DOHH2 (cell line): ENCODE measurements around the gene NF1.
"Not testable (repeated sequence)": the region's sequence is repeated elsewhere in the genome, so short reads cannot be mapped to it uniquely, and the experiment has no call there.

Experiments
- H3F3A ChIP-seq: fragments of 200-600 bp; sonication (generic), shearing (Covaris generic); 2 replicates; pipeline ENCODE4 v1.6.0; 2016; ENCODE audit warnings: antibody characterized with exemption, mild to moderate bottlenecking; ENCODE audit not compliant: control insufficient read depth, insufficient read depth
- H3K27ac ChIP-seq: fragments of 200-600 bp; sonication (generic); 2 replicates; pipeline ENCODE4 v1.5.1; 2014; ENCODE audit warnings: low read depth, mild to moderate bottlenecking, low read length, moderate library complexity
- H3K27me3 ChIP-seq: fragments of 200-600 bp; sonication (generic); 2 replicates; pipeline ENCODE4 v1.6.1; 2014; ENCODE audit warnings: mild to moderate bottlenecking, low read length, mixed read lengths; ENCODE audit not compliant: control insufficient read depth
- H3K36me3 ChIP-seq: fragments of 200-600 bp; sonication (generic); 2 replicates; pipeline ENCODE4 v1.6.1; 2014; ENCODE audit warnings: mild to moderate bottlenecking, low read length, moderate library complexity, mixed read lengths; ENCODE audit not compliant: control insufficient read depth
- H3K4me1 ChIP-seq: fragments of 200-600 bp; sonication (generic); 2 replicates; pipeline ENCODE4 v1.6.1; 2014; ENCODE audit warnings: mild to moderate bottlenecking, low read length, mixed read lengths; ENCODE audit not compliant: control insufficient read depth
- H3K4me2 ChIP-seq: fragments of 200-600 bp; sonication (generic); 2 replicates; pipeline ENCODE4 v1.6.0; 2014; ENCODE audit warnings: mild to moderate bottlenecking, low read length, moderate library complexity
- H3K4me3 ChIP-seq: fragments of 200-600 bp; sonication (generic); 2 replicates; pipeline ENCODE4 v1.5.1; 2014; ENCODE audit warnings: mild to moderate bottlenecking, low read length, mixed read lengths
- H3K79me2 ChIP-seq: fragments of 200-600 bp; sonication (generic); 2 replicates; pipeline ENCODE4 v1.6.1; 2014; ENCODE audit warnings: mild to moderate bottlenecking, low read length, mixed read lengths; ENCODE audit not compliant: control insufficient read depth
- H3K9me2 ChIP-seq: fragments of 200-600 bp; sonication (generic); replicated peaks from 2 replicates; pipeline ENCODE4 v1.6.1; 2014; ENCODE audit warnings: mild to moderate bottlenecking, low read length, mixed read lengths; ENCODE audit not compliant: control insufficient read depth
- H3K9me3 ChIP-seq: fragments of 200-600 bp; sonication (generic); 2 replicates; pipeline ENCODE4 v1.6.1; 2014; ENCODE audit warnings: antibody characterized with exemption, low read length, mixed read lengths; ENCODE audit not compliant: control insufficient read depth, insufficient read depth
- H4K20me1 ChIP-seq: fragments of 200-600 bp; sonication (generic); 2 replicates; pipeline ENCODE4 v1.6.0; 2014; ENCODE audit warnings: low read depth, mild to moderate bottlenecking, antibody characterized with exemption, low read length, moderate library complexity; ENCODE audit not compliant: control insufficient read depth, insufficient read depth
- EZH2phosphoT487 ChIP-seq: fragments of 200-600 bp; sonication (generic); IDR thresholded peaks from 2 replicates; pipeline ENCODE4 v1.6.1; 2017; ENCODE audit warnings: borderline replicate concordance, mild to moderate bottlenecking, antibody characterized with exemption, low read length, moderate library complexity, mixed read lengths
- TF ChIP-seq, protein P1 (sequence below): fragments of 200-600 bp; sonication (generic); IDR thresholded peaks from one replicate; pipeline ENCODE4 v1.5.1; 2014; ENCODE audit warnings: antibody characterized with exemption, mild to moderate bottlenecking, low read depth, low read length; ENCODE audit not compliant: poor library complexity, severe bottlenecking

Gene NF1

GRCh38 chr17:31339906-31340661, 245.3 kb downstream of the NF1 start:
- Histone ChIP-seq H3K9me2 (no peaks in the 10 kb centered on the region), H3K4me1 (no peaks in the 10 kb centered on the region), H3K79me2 (no peaks in the 10 kb centered on the region), H3K36me3 (peaks cover 52% of the 10 kb centered on the region), H3K27me3 (no peaks in the 10 kb centered on the region), H3K4me2 (no peak overlapping the region), H3F3A (no peaks in the 10 kb centered on the region), H3K27ac (no peak overlapping the region), H3K9me3 (no peaks in the 10 kb centered on the region), H3K4me3 (no peak overlapping the region), H4K20me1 (no peaks in the 10 kb centered on the region)
- TF ChIP-seq, protein P1, sequence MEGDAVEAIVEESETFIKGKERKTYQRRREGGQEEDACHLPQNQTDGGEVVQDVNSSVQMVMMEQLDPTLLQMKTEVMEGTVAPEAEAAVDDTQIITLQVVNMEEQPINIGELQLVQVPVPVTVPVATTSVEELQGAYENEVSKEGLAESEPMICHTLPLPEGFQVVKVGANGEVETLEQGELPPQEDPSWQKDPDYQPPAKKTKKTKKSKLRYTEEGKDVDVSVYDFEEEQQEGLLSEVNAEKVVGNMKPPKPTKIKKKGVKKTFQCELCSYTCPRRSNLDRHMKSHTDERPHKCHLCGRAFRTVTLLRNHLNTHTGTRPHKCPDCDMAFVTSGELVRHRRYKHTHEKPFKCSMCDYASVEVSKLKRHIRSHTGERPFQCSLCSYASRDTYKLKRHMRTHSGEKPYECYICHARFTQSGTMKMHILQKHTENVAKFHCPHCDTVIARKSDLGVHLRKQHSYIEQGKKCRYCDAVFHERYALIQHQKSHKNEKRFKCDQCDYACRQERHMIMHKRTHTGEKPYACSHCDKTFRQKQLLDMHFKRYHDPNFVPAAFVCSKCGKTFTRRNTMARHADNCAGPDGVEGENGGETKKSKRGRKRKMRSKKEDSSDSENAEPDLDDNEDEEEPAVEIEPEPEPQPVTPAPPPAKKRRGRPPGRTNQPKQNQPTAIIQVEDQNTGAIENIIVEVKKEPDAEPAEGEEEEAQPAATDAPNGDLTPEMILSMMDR: no peak
- no peak for TF ChIP-seq EZH2phosphoT487

DNA sequence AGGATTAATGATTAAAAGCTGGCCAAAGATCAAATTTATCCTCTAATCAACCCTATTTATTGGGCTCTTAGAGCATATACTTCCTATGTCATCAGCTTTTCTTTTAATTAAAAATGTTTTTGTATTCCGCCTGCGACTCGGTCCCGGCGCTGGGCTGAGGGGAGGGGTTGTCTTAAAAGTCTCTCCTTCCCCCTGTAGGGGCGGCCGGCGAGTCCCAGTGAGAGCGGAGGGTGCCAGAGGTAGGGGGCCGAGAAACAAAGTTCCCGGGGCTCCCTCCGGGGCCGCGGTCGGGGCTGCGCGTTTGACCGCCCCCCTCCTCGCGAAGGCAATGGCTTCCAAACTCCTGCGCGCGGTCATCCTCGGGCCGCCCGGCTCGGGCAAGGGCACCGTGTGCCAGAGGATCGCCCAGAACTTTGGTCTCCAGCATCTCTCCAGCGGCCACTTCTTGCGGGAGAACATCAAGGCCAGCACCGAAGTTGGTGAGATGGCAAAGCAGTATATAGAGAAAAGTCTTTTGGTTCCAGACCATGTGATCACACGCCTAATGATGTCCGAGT, 250.5 kb downstream of the NF1 start:
- not testable (repeated sequence) for H3K27ac ChIP-seq, H3K9me2 ChIP-seq, H3F3A ChIP-seq, H3K4me3 ChIP-seq, H3K4me1 ChIP-seq, H3K79me2 ChIP-seq, H3K27me3 ChIP-seq, H4K20me1 ChIP-seq, H3K4me2 ChIP-seq, H3K9me3 ChIP-seq
- H3K36me3 ChIP-seq: peaks cover 46% of the 10 kb centered on the region

GRCh38 chr17:31349454-31349853, 254.7 kb downstream of the NF1 start:
- H3K79me2 ChIP-seq: no peaks in the 10 kb centered on the region
- no peaks in the 10 kb centered on the region for H3K27me3 ChIP-seq
- H3K9me3 ChIP-seq: no peaks in the 10 kb centered on the region
- no peak overlapping the region for H3K4me3 ChIP-seq
- H3K27ac ChIP-seq: no peak overlapping the region
- TF ChIP-seq, protein P1: no peak
- TF ChIP-seq EZH2phosphoT487: no peak
- 0 out of 2 replicates have a peak, but pooled peaks cover 3% of the 10 kb centered on the region for H3F3A ChIP-seq
- H3K4me2 ChIP-seq: no peak overlapping the region
- H4K20me1 ChIP-seq: no peaks in the 10 kb centered on the region
- H3K36me3 ChIP-seq: peaks cover 49% of the 10 kb centered on the region
- no peaks in the 10 kb centered on the region for H3K4me1 ChIP-seq
- no peaks in the 10 kb centered on the region for H3K9me2 ChIP-seq

- TF ChIP-seq EZH2phosphoT487: no peak
- TF ChIP-seq, protein P1: no peak
- Histone ChIP-seq H3K27me3 (no peaks in the 10 kb centered on the region), H3K9me3 (no peaks in the 10 kb centered on the region), H4K20me1 (no peaks in the 10 kb centered on the region), H3K79me2 (no peaks in the 10 kb centered on the region), H3K27ac (no peak overlapping the region), H3K4me2 (no peak overlapping the region), H3K9me2 (no peaks in the 10 kb centered on the region), H3K4me1 (no peaks in the 10 kb centered on the region), H3F3A (no peaks in the 10 kb centered on the region), H3K4me3 (no peak overlapping the region), H3K36me3 (peaks cover 85% of the 10 kb centered on the region)
Measured at GRCh38 chr17:31355935-31356334, 261.2 kb downstream of the NF1 start.
